ENCODE measurements around the gene C1S. TPM values are rescaled to one million over a fixed set of nuclear protein-coding genes. Genes with fewer than 3 reads are reported as not detected.

Gene C1S
- total RNA-seq, 2 experiments from 2014 or later, result 1.7 TPM

GRCh38 chr12:7110661-7111060, 50.1 kb downstream of the C1S start:
- peaks cover 11% of the 10 kb centered on the region for H3K9me3 Mint-ChIP-seq

GRCh38 chr12:7112041-7112440, 51.5 kb downstream of the C1S start:
- no peak for DNase-seq
- Mint-ChIP-seq H3K4me1 (peaks cover 40% of the 10 kb centered on the region), H3K27me3 (no peaks in the 10 kb centered on the region), H3K36me3 (ENCODE audit: low read depth) (peaks cover 54% of the 10 kb centered on the region), H3K4me3 (no peak overlapping the region), H3K27ac (no peak overlapping the region), H3K9me3 (no peaks in the 10 kb centered on the region)
- ChIA-PET CTCF (interaction anchor here (1.0 to 3.2 kb wide), 15 partner anchors 18 to 261 kb away, joined by 3 to 14 read pairs (median 4); partner anchors contain the start of genes C12orf57, CDCA3, CLSTN3 and RBP5), POLR2A (interaction anchor here (0.9 to 8.3 kb wide), 4 partner anchors 9 to 186 kb away, joined by 3 to 168 read pairs (median 8); partner anchors contain the start of genes C12orf57 and RNU7-1)

More at GRCh38 chr12:7110661-7111060, 50.1 kb downstream of the C1S start:
- H3K27ac Mint-ChIP-seq, result no peak overlapping the region
- ChIA-PET CTCF (interaction anchor here (0.9 to 3.2 kb wide), 8 partner anchors 31 to 259 kb away, joined by 3 to 14 read pairs (median 4); partner anchors contain the start of genes C12orf57, CDCA3 and RNU7-1), POLR2A (interaction anchor here (1.0 to 8.3 kb wide), 5 partner anchors 15 to 206 kb away, joined by 3 to 168 read pairs (median 3); partner anchors contain the start of genes C12orf57, LRRC23 and RNU7-1)
- H3K4me1 Mint-ChIP-seq, result peaks cover 53% of the 10 kb centered on the region
- no peaks in the 10 kb centered on the region for H3K27me3 Mint-ChIP-seq
- peaks cover 56% of the 10 kb centered on the region for H3K36me3 Mint-ChIP-seq (ENCODE audit: low read depth)
- H3K4me3 Mint-ChIP-seq, result no peak overlapping the region
- DNase-seq, result no peak

- DNase-seq, result peak; percentile 48
- Mint-ChIP-seq H3K4me3 (no peak overlapping the region), H3K4me1 (peaks cover 33% of the 10 kb centered on the region), H3K27me3 (no peaks in the 10 kb centered on the region), H3K36me3 (ENCODE audit: low read depth) (peaks cover 59% of the 10 kb centered on the region), H3K9me3 (no peaks in the 10 kb centered on the region), H3K27ac (no peak overlapping the region)
- POLR2A ChIA-PET, result interaction anchor here (0.7 to 8.3 kb wide), 7 partner anchors 10 to 262 kb away, joined by 3 to 168 read pairs (median 3); partner anchors contain the start of genes C12orf57, RNU7-1, SPSB2 and USP5
- CTCF ChIA-PET, result interaction anchor here (0.5 to 3.2 kb wide), 28 partner anchors 12 to 1113 kb away, joined by 3 to 15 read pairs (median 4); partner anchors contain the start of genes C12orf57, C1S, CLSTN3 and RBP5
These were observed 52.9 kb downstream of the C1S start for GRCh38 chr12:7113389-7113871.

- Mint-ChIP-seq H3K36me3 (ENCODE audit: low read depth) (peaks cover 62% of the 10 kb centered on the region), H3K4me3 (no peak overlapping the region), H3K9me3 (no peaks in the 10 kb centered on the region), H3K27ac (no peak overlapping the region), H3K4me1 (peaks cover 33% of the 10 kb centered on the region), H3K27me3 (no peaks in the 10 kb centered on the region)
- CTCF ChIA-PET, result interaction anchor here (0.5 to 3.2 kb wide), 16 partner anchors 11 to 305 kb away, joined by 3 to 15 read pairs (median 5); partner anchors contain the start of genes C12orf57, C1S, CLSTN3 and RBP5
- DNase-seq, result no peak
- POLR2A ChIA-PET, result interaction anchor here (0.7 to 8.3 kb wide), 4 partner anchors 169 to 262 kb away, joined by 3 to 168 read pairs (median 7); partner anchors contain the start of genes C12orf57, RNU7-1, SPSB2 and USP5
These were observed 53.5 kb downstream of the C1S start for GRCh38 chr12:7114008-7114407.

GRCh38 chr12:7114851-7115250, 54.3 kb downstream of the C1S start:
- H3K4me3 Mint-ChIP-seq, result no peak overlapping the region
- H3K27me3 Mint-ChIP-seq, result no peaks in the 10 kb centered on the region
- no peak for DNase-seq
- no peak overlapping the region for H3K27ac Mint-ChIP-seq
- H3K9me3 Mint-ChIP-seq, result no peaks in the 10 kb centered on the region
- CTCF ChIA-PET, result no interaction called here
- H3K4me1 Mint-ChIP-seq, result peaks cover 26% of the 10 kb centered on the region
- POLR2A ChIA-PET, result interaction anchor here (8.3 kb wide), 1 partner anchor 170 kb away, joined by 168 read pairs; the partner anchor contains the start of genes C12orf57 and RNU7-1
- peaks cover 62% of the 10 kb centered on the region for H3K36me3 Mint-ChIP-seq (ENCODE audit: low read depth)

GRCh38 chr12:7116196-7116595, 55.7 kb downstream of the C1S start:
- peaks cover 56% of the 10 kb centered on the region for H3K36me3 Mint-ChIP-seq (ENCODE audit: low read depth)
- no peaks in the 10 kb centered on the region for H3K27me3 Mint-ChIP-seq
- H3K9me3 Mint-ChIP-seq, result no peaks in the 10 kb centered on the region
- no peak for DNase-seq
- ChIA-PET CTCF (no interaction called here), POLR2A (no interaction called here)
- peaks cover 14% of the 10 kb centered on the region for H3K4me1 Mint-ChIP-seq
- H3K27ac Mint-ChIP-seq, result no peak overlapping the region
- no peak overlapping the region for H3K4me3 Mint-ChIP-seq

GRCh38 chr12:7116916-7117315, 56.4 kb downstream of the C1S start:
- no peak for DNase-seq
- H3K9me3 Mint-ChIP-seq, result no peaks in the 10 kb centered on the region
- H3K27ac Mint-ChIP-seq, result no peak overlapping the region
- ChIA-PET CTCF (interaction anchor here (1.1 to 1.6 kb wide), 2 partner anchors 8 to 10 kb away, joined by 3 to 4 read pairs; partner anchors contain the start of gene C1RL), POLR2A (interaction anchor here (2.6 kb wide), 1 partner anchor 173 kb away, joined by 6 read pairs; the partner anchor contains the start of genes C12orf57 and RNU7-1)
- no peaks in the 10 kb centered on the region for H3K27me3 Mint-ChIP-seq
- peaks cover 57% of the 10 kb centered on the region for H3K36me3 Mint-ChIP-seq (ENCODE audit: low read depth)
- peaks cover 9% of the 10 kb centered on the region for H3K4me1 Mint-ChIP-seq
- no peak overlapping the region for H3K4me3 Mint-ChIP-seq

GRCh38 chr12:7117670-7118069, 57.2 kb downstream of the C1S start:
- Mint-ChIP-seq H3K4me1 (peaks cover 9% of the 10 kb centered on the region), H3K4me3 (no peak overlapping the region), H3K27ac (no peak overlapping the region), H3K36me3 (ENCODE audit: low read depth) (peaks cover 61% of the 10 kb centered on the region), H3K27me3 (no peaks in the 10 kb centered on the region), H3K9me3 (no peaks in the 10 kb centered on the region)
- POLR2A ChIA-PET, result interaction anchor here (2.6 kb wide), 1 partner anchor 173 kb away, joined by 6 read pairs; the partner anchor contains the start of genes C12orf57 and RNU7-1
- DNase-seq, result no peak
- CTCF ChIA-PET, result interaction anchor here (1.1 to 1.6 kb wide), 2 partner anchors 9 to 10 kb away, joined by 3 to 4 read pairs; partner anchors contain the start of gene C1RL

GRCh38 chr12:7118881-7119280, 58.4 kb downstream of the C1S start:
- Mint-ChIP-seq H3K4me1 (peaks cover 3% of the 10 kb centered on the region), H3K27ac (no peak overlapping the region), H3K27me3 (no peaks in the 10 kb centered on the region), H3K36me3 (ENCODE audit: low read depth) (peaks cover 55% of the 10 kb centered on the region), H3K9me3 (no peaks in the 10 kb centered on the region), H3K4me3 (no peak overlapping the region)
- CTCF ChIA-PET, result no interaction called here
- DNase-seq, result no peak
- POLR2A ChIA-PET, result interaction anchor here (2.6 kb wide), 1 partner anchor 175 kb away, joined by 6 read pairs; the partner anchor contains the start of genes C12orf57 and RNU7-1

- no peaks in the 10 kb centered on the region for H3K9me3 Mint-ChIP-seq
- ChIA-PET POLR2A (no interaction called here), CTCF (no interaction called here)
- H3K27me3 Mint-ChIP-seq, result no peaks in the 10 kb centered on the region
- no peak overlapping the region for H3K4me3 Mint-ChIP-seq
- H3K27ac Mint-ChIP-seq, result no peak overlapping the region
- peaks cover 43% of the 10 kb centered on the region for H3K36me3 Mint-ChIP-seq (ENCODE audit: low read depth)
- DNase-seq, result no peak
- H3K4me1 Mint-ChIP-seq, result no peaks in the 10 kb centered on the region
These were observed 59.6 kb downstream of the C1S start for GRCh38 chr12:7120166-7120565.

Other genes starting within 250 kb of the C1S start
- gene GPR162, start 238.9 kb upstream of the C1S start, total RNA-seq, result not detected
- gene P3H3, start 232.3 kb upstream of the C1S start, total RNA-seq, result under 1 TPM; 0.18 to 0.68 TPM
- gene GNB3, start 219.8 kb upstream of the C1S start, total RNA-seq, result not detected
- 100 to 1,000 TPM in 1 of 2 experiments, 10 to 100 TPM in 1; 96.5 to 101 TPM for gene CDCA3, start 209.4 kb upstream of the C1S start, total RNA-seq
- gene USP5, start 208.6 kb upstream of the C1S start, total RNA-seq, result 100 to 1,000 TPM in 1 of 2 experiments, 10 to 100 TPM in 1; 91.4 to 109 TPM
- 1,000 to 10,000 TPM; 1,228 to 1,253 TPM for gene TPI1, start 193.2 kb upstream of the C1S start, total RNA-seq
- 10 to 100 TPM; 11.1 to 11.2 TPM for gene SPSB2, start 187.4 kb upstream of the C1S start, total RNA-seq
- 1 to 10 TPM; 5.7 to 6.1 TPM for gene LRRC23, start 155.9 kb upstream of the C1S start, total RNA-seq
- gene ENO2, start 146.1 kb upstream of the C1S start, total RNA-seq, result 100 to 1,000 TPM; 206 to 207 TPM
- 10 to 100 TPM; 33.9 to 34.6 TPM for gene ATN1, start 132.8 kb upstream of the C1S start, total RNA-seq
- gene RNU7-1, start 116.9 kb upstream of the C1S start, total RNA-seq, result not detected
- gene C12orf57, start 116.7 kb upstream of the C1S start, total RNA-seq, result 100 to 1,000 TPM; 141 TPM
- 100 to 1,000 TPM; 295 to 299 TPM for gene PTPN6, start 109.4 kb upstream of the C1S start, total RNA-seq
- gene PHB2, start 90.1 kb upstream of the C1S start, total RNA-seq, result 100 to 1,000 TPM; 194 to 196 TPM
- 10 to 100 TPM; 39.4 to 50.2 TPM for gene EMG1, start 89.8 kb upstream of the C1S start, total RNA-seq
- gene LPCAT3, start 42.2 kb upstream of the C1S start, total RNA-seq, result 10 to 100 TPM; 34.6 to 37.0 TPM
- 1 to 10 TPM; 2.7 to 3.8 TPM for gene C1R, start 31.7 kb downstream of the C1S start, total RNA-seq
- gene C1RL, start 48.5 kb downstream of the C1S start, total RNA-seq, result 10 to 100 TPM; 26.5 to 28.8 TPM
- 1 to 10 TPM in 1 of 2 experiments, under 1 TPM in 1; 0.86 to 1.8 TPM for gene RBP5, start 68.2 kb downstream of the C1S start, total RNA-seq
- gene CLSTN3, start 69.7 kb downstream of the C1S start, total RNA-seq, result 100 to 1,000 TPM; 148 to 152 TPM
- 10 to 100 TPM; 15.0 to 15.4 TPM for gene PEX5, start 129.0 kb downstream of the C1S start, total RNA-seq
- not detected for gene ACSM4, start 243.4 kb downstream of the C1S start, total RNA-seq